IMR-90 (cell line): ENCODE results near the gene AHNAK2. TPM values are rescaled to one million over a fixed set of nuclear protein-coding genes. Genes with fewer than 3 reads are reported as not detected.

Experiments used
- ATAC-seq: fragments of 200-7000 bp; cut with Tn5 transposase; 2 replicates; pipeline ENCODE4 v1.9.1; 2020; ENCODE audit warnings: low read depth, mild to moderate bottlenecking, moderate library complexity
- BruUV-seq: library from RNA; stranded (reverse); fragments of 400-500 nt; replicated peaks from 2 replicates; lab custom pipeline; 2021; lab: Mats Ljungman, UMichigan
- CTCF ChIA-PET: fragments of 300-600 bp; formaldehyde crosslinking; extraction: SDS; loops from one replicate; lab custom pipeline; 2021; ENCODE audit warnings: antibody characterized with exemption; lab: Yijun Ruan, JAX
- POLR2A ChIA-PET: fragments of 300-600 bp; sonication (Branson Sonifier 250); formaldehyde crosslinking; loops from one replicate; lab custom pipeline; 2022; ENCODE audit warnings: antibody characterized with exemption; ENCODE audit not compliant: unreplicated experiment; lab: Charles Lee
- DNase-seq: peaks from one replicate; pipeline ENCODE4 v3.0.0; 2013
- H2AFZ ChIP-seq: replicated peaks from 2 replicates; pipeline ENCODE3; 2013; ENCODE audit warnings: low read length, mild to moderate bottlenecking; ENCODE audit not compliant: poor library complexity
- H2AK5ac ChIP-seq: 2 replicates; pipeline ENCODE4 v1.6.1; 2013; ENCODE audit warnings: low read depth, low read length, inconsistent platforms
- H2AK9ac ChIP-seq: replicated peaks from 2 replicates; pipeline ENCODE3; 2013; ENCODE audit warnings: mild to moderate bottlenecking, low read depth, low read length, moderate library complexity; ENCODE audit not compliant: poor library complexity
- H2BK120ac ChIP-seq: 2 replicates; pipeline ENCODE4 v1.6.1; 2013; ENCODE audit warnings: low read depth, low read length, inconsistent platforms
- H2BK15ac ChIP-seq: 3 replicates; pipeline ENCODE4 v1.6.1; 2013; ENCODE audit warnings: low read depth, low read length, inconsistent platforms
- H2BK20ac ChIP-seq: 2 replicates; pipeline ENCODE4 v1.6.1; 2013; ENCODE audit warnings: low read depth, mild to moderate bottlenecking, inconsistent platforms, low read length, moderate library complexity
- H2BK5ac ChIP-seq: 2 replicates; pipeline ENCODE4 v1.6.1; 2013; ENCODE audit warnings: mild to moderate bottlenecking, low read depth, low read length, inconsistent platforms; ENCODE audit not compliant: poor library complexity, severe bottlenecking
- H3K14ac ChIP-seq: replicated peaks from 2 replicates; pipeline ENCODE4 v1.6.1; 2013; ENCODE audit warnings: low read depth, low read length, inconsistent platforms
- H3K18ac ChIP-seq: 2 replicates; pipeline ENCODE4 v1.6.1; 2013; ENCODE audit warnings: low read depth, low read length, control low read depth
- H3K23ac ChIP-seq: 2 replicates; pipeline ENCODE4 v1.6.1; 2013; ENCODE audit warnings: low read depth, low read length, inconsistent platforms
- H3K27ac ChIP-seq: 2 replicates; pipeline ENCODE4 v1.5.1; 2013; ENCODE audit warnings: mild to moderate bottlenecking, control low read depth, low read length; ENCODE audit not compliant: insufficient read depth
- H3K27me3 ChIP-seq: 2 replicates; pipeline ENCODE4 v1.6.1; 2013; ENCODE audit warnings: low read length; ENCODE audit not compliant: control insufficient read depth, insufficient read depth
- H3K36me3 ChIP-seq: 2 replicates; pipeline ENCODE4 v1.6.1; 2013; ENCODE audit warnings: low read length, mixed read lengths; ENCODE audit not compliant: control insufficient read depth, insufficient read depth
- H3K4ac ChIP-seq: 2 replicates; pipeline ENCODE4 v1.6.1; 2013; ENCODE audit warnings: low read depth, low read length, inconsistent platforms
- H3K4me1 ChIP-seq: 2 replicates; pipeline ENCODE4 v1.6.1; 2013; ENCODE audit warnings: low read length, mixed read lengths; ENCODE audit not compliant: control insufficient read depth, insufficient read depth
- H3K4me2 ChIP-seq: 2 replicates; pipeline ENCODE4 v1.6.1; 2013; ENCODE audit warnings: low read depth, mild to moderate bottlenecking, control low read depth, low read length, moderate library complexity
- H3K4me3 ChIP-seq: 2 replicates; pipeline ENCODE4 v1.5.1; 2013; ENCODE audit warnings: low read depth, mild to moderate bottlenecking, control low read depth, low read length, moderate library complexity; ENCODE audit not compliant: insufficient read depth
- H3K56ac ChIP-seq: 2 replicates; pipeline ENCODE4 v1.6.1; 2013; ENCODE audit warnings: low read length, inconsistent platforms; ENCODE audit not compliant: insufficient read depth; ENCODE audit errors: extremely low read depth
- H3K79me1 ChIP-seq, 2 experiments: 2 replicates each; pipeline ENCODE4 v1.6.1; 2013; ENCODE audit warnings: low read length in 2 of 2, inconsistent platforms in 1 of 2, low read depth in 1 of 2
- H3K9ac ChIP-seq: 2 replicates; pipeline ENCODE4 v1.6.1; 2013; ENCODE audit warnings: low read depth, low read length, control low read depth
- H3K9me1 ChIP-seq: 2 replicates; pipeline ENCODE4 v1.6.1; 2013; ENCODE audit warnings: low read length, inconsistent platforms; ENCODE audit not compliant: insufficient read depth
- H3K9me3 ChIP-seq: 2 replicates; pipeline ENCODE4 v1.6.1; 2013; ENCODE audit warnings: low read length; ENCODE audit not compliant: control insufficient read depth, insufficient read depth
- H4K20me1 ChIP-seq: 2 replicates; pipeline ENCODE4 v1.6.1; 2013; ENCODE audit warnings: low read length, inconsistent platforms; ENCODE audit not compliant: insufficient read depth
- H4K5ac ChIP-seq: 2 replicates; pipeline ENCODE4 v1.6.1; 2013; ENCODE audit warnings: mild to moderate bottlenecking, low read depth, low read length, control low read depth
- H4K8ac ChIP-seq, 2 experiments: 2 replicates each; pipeline ENCODE4 v1.6.1; 2013; ENCODE audit warnings: low read depth in 2 of 2, low read length in 2 of 2, control low read depth in 1 of 2, inconsistent platforms in 1 of 2
- H4K91ac ChIP-seq: 2 replicates; pipeline ENCODE4 v1.6.1; 2013; ENCODE audit warnings: low read depth, low read length, inconsistent platforms; ENCODE audit not compliant: insufficient read depth
- BHLHE40 ChIP-seq: fragments of 150-350 bp; IDR thresholded peaks from 2 replicates; pipeline ENCODE4 v1.6.1; 2016; ENCODE audit warnings: mild to moderate bottlenecking, low read depth, low read length
- CEBPB ChIP-seq: IDR thresholded peaks from 2 replicates; pipeline ENCODE4 v1.6.1; 2012; ENCODE audit warnings: low read depth, low read length, improper control_type of control experiment
- CHD1 ChIP-seq: IDR thresholded peaks from 2 replicates; pipeline ENCODE4 v1.6.1; 2012; ENCODE audit warnings: low read depth, low read length, improper control_type of control experiment
- ELK1 ChIP-seq: fragments of 150-350 bp; IDR thresholded peaks from 2 replicates; pipeline ENCODE4 v1.6.1; 2016; ENCODE audit warnings: low read depth, mild to moderate bottlenecking, low read length, moderate library complexity, borderline replicate concordance
- FOS ChIP-seq: fragments of 150-350 bp; IDR thresholded peaks from 2 replicates; pipeline ENCODE4 v1.6.1; 2016; ENCODE audit warnings: low read depth, low read length
- MAFK ChIP-seq: IDR thresholded peaks from 2 replicates; pipeline ENCODE4 v1.6.1; 2012; ENCODE audit warnings: low read depth, low read length, improper control_type of control experiment
- MAZ ChIP-seq: IDR thresholded peaks from 2 replicates; pipeline ENCODE4 v1.6.1; 2012; ENCODE audit warnings: low read depth, mild to moderate bottlenecking, low read length, improper control_type of control experiment, moderate library complexity, borderline replicate concordance
- MXI1 ChIP-seq: IDR thresholded peaks from 2 replicates; pipeline ENCODE4 v1.6.1; 2012; ENCODE audit warnings: low read depth, mild to moderate bottlenecking, low read length, moderate library complexity, borderline replicate concordance
- NFE2L2 ChIP-seq: fragments of 150-350 bp; IDR thresholded peaks from 2 replicates; pipeline ENCODE4 v1.6.1; 2016; ENCODE audit warnings: low read depth, mild to moderate bottlenecking, low read length
- POLR2A ChIP-seq: IDR thresholded peaks from 2 replicates; pipeline ENCODE4 v1.6.1; 2012; ENCODE audit warnings: mild to moderate bottlenecking, low read depth, low read length
- RAD21 ChIP-seq: IDR thresholded peaks from 2 replicates; pipeline ENCODE4 v1.6.1; 2012; ENCODE audit warnings: low read length, improper control_type of control experiment
- RCOR1 ChIP-seq: IDR thresholded peaks from 2 replicates; pipeline ENCODE4 v1.6.1; 2012; ENCODE audit warnings: mild to moderate bottlenecking, low read length, improper control_type of control experiment; ENCODE audit not compliant: insufficient replicate concordance
- RFX5 ChIP-seq: IDR thresholded peaks from 2 replicates; pipeline ENCODE4 v1.8.0; 2012; ENCODE audit warnings: low read depth, mild to moderate bottlenecking, low read length, moderate library complexity
- SMC3 ChIP-seq: fragments of 150-350 bp; IDR thresholded peaks from 2 replicates; pipeline ENCODE4 v1.6.1; 2016; ENCODE audit warnings: low read depth, mild to moderate bottlenecking, antibody characterized with exemption, low read length, moderate library complexity
- USF2 ChIP-seq: fragments of 150-350 bp; IDR thresholded peaks from 2 replicates; pipeline ENCODE4 v1.6.1; 2017; ENCODE audit warnings: mild to moderate bottlenecking, antibody characterized with exemption, low read length, low read depth
- WGBS, 2 experiments: methylation state at CpG; one replicate each; pipeline versions ENCODE4 v1.1.5 to v1.1.7; 2013; ENCODE audit warnings: missing lambda C conversion rate in 2 of 2; ENCODE audit not compliant: insufficient read length in 1 of 2; ENCODE audit errors: extremely low coverage in 2 of 2; 5-methylcytosine and 5-hydroxymethylcytosine counted together
- dilution Hi-C: fragments of 300-500 bp; cut with HindIII; formaldehyde crosslinking; loops from one replicate; pipeline ENCODE4 v1.14.3; 2018; ENCODE audit warnings: low sequenced_read_pairs; ENCODE audit not compliant: unreplicated experiment
- in situ Hi-C: fragments of 300-500 bp; cut with MboI; formaldehyde crosslinking; loops from 3 replicates; pipeline ENCODE4 v1.14.3; 2019; ENCODE audit warnings: low sequenced_read_pairs, inconsistent platforms, mixed read lengths
- intact Hi-C: fragments of 100-400 bp; cut with micrococcal nuclease; formaldehyde crosslinking; loops from 2 replicates; pipeline ENCODE4 v1.10.0; 2022
- polyA plus RNA-seq, 3 experiments: library from polyadenylated mRNA; depleted of rRNA; stranded (reverse); fragments of >200 nt; gene quantifications; 2 replicates each; pipeline ENCODE4 v1.2.3, GENCODE V29; 2012; ENCODE audit warnings: low replicate concordance in 1 of 3
- total RNA-seq: library from RNA; depleted of rRNA; stranded (reverse); fragments of >200 nt; gene quantifications from 2 replicates; pipeline ENCODE4 v1.2.3, GENCODE V29; 2012
- TF ChIP-seq, protein P1 (sequence below): conservative IDR thresholded peaks from 2 replicates; pipeline ENCODE4 v1.5.1; 2012; ENCODE audit warnings: mild to moderate bottlenecking, low read depth, low read length, improper control_type of control experiment

The AHNAK2 gene
- total and polyA plus RNA-seq, 2 of the 4 experiments (the other 2 are of a cell fraction): 2.6 to 7.9 TPM

GRCh38 chr14:104998801-104999200 is 20.6 kb upstream of the AHNAK2 start:
- Histone ChIP-seq H2AFZ (no peak overlapping the region), H3K4ac (no peak overlapping the region), H3K9me3 (0 out of 2 replicates have a peak, but pooled peaks cover 3% of the 10 kb centered on the region), H3K23ac (no peak overlapping the region), H4K20me1 (no peaks in the 10 kb centered on the region), H4K8ac (no peak overlapping the region), H3K14ac (no peak overlapping the region), H3K27me3 (no peaks in the 10 kb centered on the region), H4K5ac (no peak overlapping the region), H3K4me2 (no peak overlapping the region), H3K36me3 (peaks cover 3% of the 10 kb centered on the region; the same call in 1 of the 2 replicates), H2BK15ac (no peak overlapping the region), H2BK120ac (no peak overlapping the region), H3K56ac (no peak overlapping the region), H4K91ac (no peak overlapping the region), H3K9ac (no peak overlapping the region), H3K18ac (no peak overlapping the region), H2BK20ac (no peak overlapping the region), H2BK5ac (no peak overlapping the region), H2AK9ac (no peak overlapping the region), H2AK5ac (no peak overlapping the region), H3K4me1 (no peaks in the 10 kb centered on the region), H3K9me1 (no peaks in the 10 kb centered on the region; the same call in 1 of the 2 replicates), H3K4me3 (no peak overlapping the region), H3K79me1 (peaks cover 0 to 14% of the 10 kb centered on the region in 2 experiments; a peak in 1 of 4 replicates), H3K27ac (no peak overlapping the region)
- ChIA-PET CTCF (no interaction called here), POLR2A (no interaction called here)
- 100% methylated on average over 2 of the region's 5 CpGs; no CpG with 5 or more reads in 1 of the 2 experiments for WGBS, 2 experiments
- DNase-seq (no peak), ATAC-seq (no peak)
- BruUV-seq: no TSS peak
- dilution Hi-C loops (no loop called here), intact Hi-C loops (no loop called here), in situ Hi-C loops (no loop called here)
- TF ChIP-seq BHLHE40: no peak
- TF ChIP-seq NFE2L2: no peak
- TF ChIP-seq USF2: no peak
- TF ChIP-seq MAFK: no peak
- no peak for TF ChIP-seq MXI1
- TF ChIP-seq SMC3: no peak
- no peak for TF ChIP-seq RAD21
- TF ChIP-seq POLR2A: no peak
- no peak for TF ChIP-seq RFX5
- TF ChIP-seq RCOR1: no peak
- TF ChIP-seq CHD1: no peak
- TF ChIP-seq, protein P1, sequence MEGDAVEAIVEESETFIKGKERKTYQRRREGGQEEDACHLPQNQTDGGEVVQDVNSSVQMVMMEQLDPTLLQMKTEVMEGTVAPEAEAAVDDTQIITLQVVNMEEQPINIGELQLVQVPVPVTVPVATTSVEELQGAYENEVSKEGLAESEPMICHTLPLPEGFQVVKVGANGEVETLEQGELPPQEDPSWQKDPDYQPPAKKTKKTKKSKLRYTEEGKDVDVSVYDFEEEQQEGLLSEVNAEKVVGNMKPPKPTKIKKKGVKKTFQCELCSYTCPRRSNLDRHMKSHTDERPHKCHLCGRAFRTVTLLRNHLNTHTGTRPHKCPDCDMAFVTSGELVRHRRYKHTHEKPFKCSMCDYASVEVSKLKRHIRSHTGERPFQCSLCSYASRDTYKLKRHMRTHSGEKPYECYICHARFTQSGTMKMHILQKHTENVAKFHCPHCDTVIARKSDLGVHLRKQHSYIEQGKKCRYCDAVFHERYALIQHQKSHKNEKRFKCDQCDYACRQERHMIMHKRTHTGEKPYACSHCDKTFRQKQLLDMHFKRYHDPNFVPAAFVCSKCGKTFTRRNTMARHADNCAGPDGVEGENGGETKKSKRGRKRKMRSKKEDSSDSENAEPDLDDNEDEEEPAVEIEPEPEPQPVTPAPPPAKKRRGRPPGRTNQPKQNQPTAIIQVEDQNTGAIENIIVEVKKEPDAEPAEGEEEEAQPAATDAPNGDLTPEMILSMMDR: no peak
- TF ChIP-seq CEBPB: no peak
- no peak for TF ChIP-seq ELK1
- no peak for TF ChIP-seq FOS
- no peak for TF ChIP-seq MAZ
